Measurements from ENCODE around the gene TRIM5.

Gene TRIM5

GRCh38 chr11:5655474-5655873 is 29.4 kb downstream of the TRIM5 start:
- H3K27me3 ChIP-seq (ENCODE audit: control insufficient read depth, insufficient read depth, low read length): no peaks in the 10 kb centered on the region
- H3K4me1 ChIP-seq (ENCODE audit: control insufficient read depth, low read depth, low read length): no peaks in the 10 kb centered on the region
- H3K27ac ChIP-seq (ENCODE audit: low read length): no peak overlapping the region
- no peaks in the 10 kb centered on the region for H3K36me3 ChIP-seq (ENCODE audit: control insufficient read depth, low read depth, low read length)
- no peak overlapping the region for H3K4me3 ChIP-seq (ENCODE audit: low read length)
- peaks cover 7% of the 10 kb centered on the region for H3K9me3 ChIP-seq (ENCODE audit: control insufficient read depth, low read depth, low read length)
- H3K9ac ChIP-seq (ENCODE audit: low read length): no peak overlapping the region

- no peaks in the 10 kb centered on the region for H3K4me1 ChIP-seq (ENCODE audit: control insufficient read depth, low read depth, low read length)
- no peaks in the 10 kb centered on the region for H3K36me3 ChIP-seq (ENCODE audit: control insufficient read depth, low read depth, low read length)
- H3K27me3 ChIP-seq (ENCODE audit: control insufficient read depth, insufficient read depth, low read length): no peaks in the 10 kb centered on the region
- no peak overlapping the region for H3K27ac ChIP-seq (ENCODE audit: low read length)
- no peak overlapping the region for H3K4me3 ChIP-seq (ENCODE audit: low read length)
- peaks cover 3% of the 10 kb centered on the region for H3K9me3 ChIP-seq (ENCODE audit: control insufficient read depth, low read depth, low read length)
- no peak overlapping the region for H3K9ac ChIP-seq (ENCODE audit: low read length)
Observed at GRCh38 chr11:5646139-5646538, 38.7 kb downstream of the TRIM5 start.

GRCh38 chr11:5643585-5643984 is 41.3 kb downstream of the TRIM5 start:
- no peak overlapping the region for H3K27ac ChIP-seq (ENCODE audit: low read length)
- no peaks in the 10 kb centered on the region for H3K36me3 ChIP-seq (ENCODE audit: control insufficient read depth, low read depth, low read length)
- H3K9me3 ChIP-seq (ENCODE audit: control insufficient read depth, low read depth, low read length): no peaks in the 10 kb centered on the region
- H3K4me3 ChIP-seq (ENCODE audit: low read length): no peak overlapping the region
- H3K9ac ChIP-seq (ENCODE audit: low read length): no peak overlapping the region
- H3K4me1 ChIP-seq (ENCODE audit: control insufficient read depth, low read depth, low read length): no peaks in the 10 kb centered on the region
- no peaks in the 10 kb centered on the region for H3K27me3 ChIP-seq (ENCODE audit: control insufficient read depth, insufficient read depth, low read length)

- Histone ChIP-seq H3K9ac (ENCODE audit: low read length) (no peak overlapping the region), H3K27me3 (ENCODE audit: control insufficient read depth, insufficient read depth, low read length) (no peaks in the 10 kb centered on the region), H3K4me1 (ENCODE audit: control insufficient read depth, low read depth, low read length) (no peaks in the 10 kb centered on the region), H3K9me3 (ENCODE audit: control insufficient read depth, low read depth, low read length) (no peaks in the 10 kb centered on the region), H3K27ac (ENCODE audit: low read length) (no peak overlapping the region), H3K36me3 (ENCODE audit: control insufficient read depth, low read depth, low read length) (no peaks in the 10 kb centered on the region), H3K4me3 (ENCODE audit: low read length) (no peak overlapping the region)
Observed at GRCh38 chr11:5639953-5640352, 44.9 kb downstream of the TRIM5 start.

GRCh38 chr11:5631969-5632635 is 52.8 kb downstream of the TRIM5 start:
- no peaks in the 10 kb centered on the region for H3K36me3 ChIP-seq (ENCODE audit: control insufficient read depth, low read depth, low read length)
- no peaks in the 10 kb centered on the region for H3K27me3 ChIP-seq (ENCODE audit: control insufficient read depth, insufficient read depth, low read length)
- H3K9me3 ChIP-seq (ENCODE audit: control insufficient read depth, low read depth, low read length): no peaks in the 10 kb centered on the region
- no peak overlapping the region for H3K4me3 ChIP-seq (ENCODE audit: low read length)
- no peak overlapping the region for H3K9ac ChIP-seq (ENCODE audit: low read length)
- no peak overlapping the region for H3K27ac ChIP-seq (ENCODE audit: low read length)
- no peaks in the 10 kb centered on the region for H3K4me1 ChIP-seq (ENCODE audit: control insufficient read depth, low read depth, low read length)

- Histone ChIP-seq H3K36me3 (ENCODE audit: control insufficient read depth, low read depth, low read length) (no peaks in the 10 kb centered on the region), H3K9ac (ENCODE audit: low read length) (no peak overlapping the region), H3K27ac (ENCODE audit: low read length) (no peak overlapping the region), H3K4me1 (ENCODE audit: control insufficient read depth, low read depth, low read length) (no peaks in the 10 kb centered on the region), H3K4me3 (ENCODE audit: low read length) (no peak overlapping the region), H3K9me3 (ENCODE audit: control insufficient read depth, low read depth, low read length) (no peaks in the 10 kb centered on the region), H3K27me3 (ENCODE audit: control insufficient read depth, insufficient read depth, low read length) (no peaks in the 10 kb centered on the region)
Observed at GRCh38 chr11:5631417-5631816, 53.5 kb downstream of the TRIM5 start.

- Histone ChIP-seq H3K36me3 (ENCODE audit: control insufficient read depth, low read depth, low read length) (no peaks in the 10 kb centered on the region), H3K27me3 (ENCODE audit: control insufficient read depth, insufficient read depth, low read length) (no peaks in the 10 kb centered on the region), H3K4me1 (ENCODE audit: control insufficient read depth, low read depth, low read length) (peaks cover 11% of the 10 kb centered on the region), H3K4me3 (ENCODE audit: low read length) (no peak overlapping the region), H3K9ac (ENCODE audit: low read length) (no peak overlapping the region), H3K27ac (ENCODE audit: low read length) (no peak overlapping the region), H3K9me3 (ENCODE audit: control insufficient read depth, low read depth, low read length) (no peaks in the 10 kb centered on the region)
Observed at GRCh38 chr11:5626196-5626595, 58.7 kb downstream of the TRIM5 start.

- Histone ChIP-seq H3K36me3 (ENCODE audit: control insufficient read depth, low read depth, low read length) (no peaks in the 10 kb centered on the region), H3K27ac (ENCODE audit: low read length) (no peak overlapping the region), H3K9ac (ENCODE audit: low read length) (no peak overlapping the region), H3K4me1 (ENCODE audit: control insufficient read depth, low read depth, low read length) (peaks cover 17% of the 10 kb centered on the region), H3K4me3 (ENCODE audit: low read length) (peak overlapping the region; percentile 3), H3K27me3 (ENCODE audit: control insufficient read depth, insufficient read depth, low read length) (no peaks in the 10 kb centered on the region), H3K9me3 (ENCODE audit: control insufficient read depth, low read depth, low read length) (no peaks in the 10 kb centered on the region)
Observed at GRCh38 chr11:5625281-5625680, 59.6 kb downstream of the TRIM5 start.

GRCh38 chr11:5624489-5625279 is 60.2 kb downstream of the TRIM5 start, which contains the start of gene TRIM34:
Gene TRIM34, plus strand, starts transcription at chr11:5625001. Its CDS starts 7,331 bp downstream, at chr11:5632332.
- Histone ChIP-seq H3K4me1 (ENCODE audit: control insufficient read depth, low read depth, low read length) (peaks cover 17% of the 10 kb centered on the region), H3K27ac (ENCODE audit: low read length) (no peak within 1 kb of the TSS), H3K36me3 (ENCODE audit: control insufficient read depth, low read depth, low read length) (no peaks in the 10 kb centered on the region), H3K4me3 (ENCODE audit: low read length) (peak within 1 kb of the TSS; percentile 3), H3K9ac (ENCODE audit: low read length) (no peak within 1 kb of the TSS), H3K27me3 (ENCODE audit: control insufficient read depth, insufficient read depth, low read length) (no peaks in the 10 kb centered on the region), H3K9me3 (ENCODE audit: control insufficient read depth, low read depth, low read length) (no peaks in the 10 kb centered on the region)

- H3K4me3 ChIP-seq (ENCODE audit: low read length): no peak overlapping the region
- no peak overlapping the region for H3K27ac ChIP-seq (ENCODE audit: low read length)
- no peaks in the 10 kb centered on the region for H3K27me3 ChIP-seq (ENCODE audit: control insufficient read depth, insufficient read depth, low read length)
- no peak overlapping the region for H3K9ac ChIP-seq (ENCODE audit: low read length)
- no peaks in the 10 kb centered on the region for H3K36me3 ChIP-seq (ENCODE audit: control insufficient read depth, low read depth, low read length)
- peaks cover 20% of the 10 kb centered on the region for H3K4me1 ChIP-seq (ENCODE audit: control insufficient read depth, low read depth, low read length)
- no peaks in the 10 kb centered on the region for H3K9me3 ChIP-seq (ENCODE audit: control insufficient read depth, low read depth, low read length)
Observed at GRCh38 chr11:5622802-5623201, 62.1 kb downstream of the TRIM5 start.

- H3K9me3 ChIP-seq (ENCODE audit: control insufficient read depth, low read depth, low read length): no peaks in the 10 kb centered on the region
- H3K9ac ChIP-seq (ENCODE audit: low read length): no peak overlapping the region
- no peak overlapping the region for H3K27ac ChIP-seq (ENCODE audit: low read length)
- no peaks in the 10 kb centered on the region for H3K27me3 ChIP-seq (ENCODE audit: control insufficient read depth, insufficient read depth, low read length)
- no peak overlapping the region for H3K4me3 ChIP-seq (ENCODE audit: low read length)
- H3K36me3 ChIP-seq (ENCODE audit: control insufficient read depth, low read depth, low read length): no peaks in the 10 kb centered on the region
- H3K4me1 ChIP-seq (ENCODE audit: control insufficient read depth, low read depth, low read length): peaks cover 20% of the 10 kb centered on the region
Observed at GRCh38 chr11:5621580-5621979, 63.3 kb downstream of the TRIM5 start.
